GM21717 (cell line): ENCODE measurements around the gene NCOA1.
A peak's percentile ranks its signal among the peaks of the same experiment; 100 is the strongest.
"Not testable (repeated sequence)": the region's sequence is repeated elsewhere in the genome, so short reads cannot be mapped to it uniquely, and the experiment has no call there.

ENCODE experiments used
- ATAC-seq: cut with Tn5 transposase; IDR thresholded peaks from one replicate; pipeline ENCODE4 v1.9.1; 2021; ENCODE audit warnings: mild to moderate bottlenecking, moderate library complexity; ENCODE audit not compliant: unreplicated experiment

NCOA1 gene

DNA sequence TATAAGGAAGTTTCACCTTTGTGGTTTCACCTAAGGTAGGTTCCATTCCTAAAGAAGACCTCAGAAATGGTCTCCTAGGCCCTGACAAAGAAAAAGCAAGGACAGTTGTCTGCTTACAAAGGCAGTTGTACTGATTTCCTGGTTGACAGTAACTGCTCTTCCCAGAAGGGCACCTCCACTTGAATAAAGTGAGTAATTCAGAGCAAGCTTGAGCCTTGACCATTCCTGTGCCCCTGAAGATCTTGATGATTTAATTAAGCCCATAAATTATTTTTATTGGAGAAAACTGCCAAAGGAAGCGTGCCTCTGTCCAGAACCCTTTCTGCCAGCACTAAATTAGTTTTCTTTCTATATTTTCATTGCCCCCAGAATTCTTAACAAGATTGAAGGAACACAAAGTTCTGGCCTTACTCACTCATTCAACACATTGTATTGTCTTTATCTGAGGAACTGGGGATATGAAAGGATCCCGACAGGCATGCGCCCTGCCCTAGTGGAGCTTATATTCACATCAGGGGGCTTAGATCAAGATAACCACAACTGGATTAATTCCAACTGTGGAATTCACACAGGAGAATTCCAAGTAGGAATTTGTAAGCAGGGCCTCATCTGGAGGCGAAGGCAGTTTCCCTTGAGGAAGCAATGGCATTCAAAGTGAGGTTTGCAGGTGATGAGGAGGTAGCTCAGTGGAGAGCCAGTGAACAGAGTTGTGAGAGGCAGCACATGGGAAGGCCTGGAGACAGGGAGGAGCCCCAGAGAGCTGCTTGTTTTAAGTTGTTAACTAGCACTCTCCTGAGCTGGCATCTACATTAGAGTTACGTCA, 280.9 kb downstream of the NCOA1 start:
- ATAC-seq: no peak

DNA sequence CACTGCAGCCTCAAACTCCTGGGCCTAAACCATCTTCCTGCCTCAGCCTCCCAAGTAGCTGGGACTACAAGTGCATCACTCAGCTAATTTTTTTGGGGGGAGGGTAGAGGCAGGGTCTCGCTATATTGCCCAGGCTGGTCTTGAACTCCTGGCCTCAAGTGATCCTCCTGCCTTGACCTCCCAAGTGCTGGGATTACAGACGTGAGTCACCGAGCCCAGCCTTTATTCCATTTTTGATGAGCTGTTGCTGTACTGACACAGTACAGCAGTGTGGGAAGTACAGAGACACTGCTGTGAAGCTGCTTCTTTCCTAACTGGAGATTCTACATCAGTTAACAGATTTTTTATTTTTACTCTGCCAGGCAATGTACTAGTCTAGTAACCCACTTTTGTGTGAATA, 283.3 kb downstream of the NCOA1 start:
- no peak for ATAC-seq

DNA sequence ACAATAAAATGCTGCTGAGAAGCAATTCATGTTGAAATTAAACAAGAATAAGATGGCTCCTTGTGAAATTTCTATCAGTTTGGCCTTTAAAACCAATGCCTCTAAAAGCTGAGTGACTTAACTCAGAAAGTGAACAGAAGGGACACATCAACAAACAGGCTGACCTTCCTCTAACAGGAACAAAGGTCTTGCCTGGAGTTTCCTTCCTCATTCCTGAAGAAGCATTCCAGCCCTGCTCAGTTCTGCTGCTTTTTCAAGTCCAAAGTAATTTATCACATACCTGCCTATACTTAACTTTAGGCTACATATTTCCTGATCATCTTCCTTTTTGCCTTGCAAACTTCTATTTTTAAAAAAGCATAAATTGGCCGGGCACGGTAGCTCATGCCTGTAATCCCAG, 288.1 kb downstream of the NCOA1 start:
- ATAC-seq: no peak

GRCh38 chr2:24783641-24784040, 292.6 kb downstream of the NCOA1 start:
- no peak for ATAC-seq

GRCh38 chr2:24785671-24786321, 294.7 kb downstream of the NCOA1 start:
- peak; percentile 86 for ATAC-seq

GRCh38 chr2:24787532-24787931, 296.5 kb downstream of the NCOA1 start:
- no peak for ATAC-seq

- no peak for ATAC-seq
These were observed 297.8 kb downstream of the NCOA1 start for GRCh38 chr2:24788816-24789215.

GRCh38 chr2:24791452-24791851, 300.4 kb downstream of the NCOA1 start:
- ATAC-seq: no peak

GRCh38 chr2:24792542-24792873, 301.5 kb downstream of the NCOA1 start:
- ATAC-seq: no peak

DNA sequence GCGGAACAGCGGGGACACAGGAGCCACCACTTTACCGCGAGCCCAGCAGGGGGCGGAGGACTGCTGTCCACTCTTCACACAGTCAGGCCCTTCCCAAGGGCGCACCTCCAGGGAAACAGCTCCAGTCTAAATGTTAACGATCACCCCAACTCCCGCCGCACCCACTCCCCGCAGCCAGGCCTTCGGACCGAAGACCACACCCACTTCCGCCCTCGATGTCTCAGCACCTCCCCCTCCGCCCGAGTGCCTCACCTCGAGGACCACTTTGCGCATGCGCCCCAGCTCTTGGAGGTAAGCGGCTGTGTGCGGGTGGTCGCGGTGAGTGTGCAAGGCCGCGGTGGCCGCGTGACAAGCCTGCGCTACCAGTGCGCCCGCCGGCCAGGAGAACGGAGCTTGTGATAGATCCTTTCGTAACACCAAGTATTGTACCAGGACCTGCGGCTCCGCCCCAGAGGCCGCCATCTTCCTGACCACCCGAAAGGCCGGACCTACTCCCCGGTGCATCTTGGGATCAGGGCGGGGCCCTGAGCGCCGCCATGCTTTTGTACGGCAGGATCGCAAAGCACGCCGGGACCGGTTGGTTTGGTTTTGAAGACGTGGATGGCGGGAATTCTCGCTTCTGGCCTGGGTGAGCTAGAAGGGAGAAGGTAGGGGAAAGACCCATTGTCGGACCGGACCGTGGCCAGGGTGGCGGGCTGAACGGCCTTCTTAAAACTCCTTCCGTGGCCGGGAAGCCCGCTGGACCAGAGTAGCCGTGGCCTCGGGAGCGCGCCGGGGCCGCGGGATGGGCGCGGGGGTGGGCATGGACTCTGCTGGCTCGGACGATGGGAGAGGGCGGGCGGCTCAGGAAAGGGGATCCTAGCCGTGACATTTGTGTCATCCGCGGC, 302.1 kb downstream of the NCOA1 start, which contains the start of the genes CENPO and PTRHD1:
Gene CENPO, plus strand, starts transcription at position 552 of the 887 bp plus-strand sequence. CDS start 495 bp downstream, outside the sequence.
Gene PTRHD1, minus strand, starts transcription at position 518 of the 887 bp plus-strand sequence. Its CDS starts 14 bp downstream, at position 504.
- ATAC-seq: peak; percentile 82

DNA sequence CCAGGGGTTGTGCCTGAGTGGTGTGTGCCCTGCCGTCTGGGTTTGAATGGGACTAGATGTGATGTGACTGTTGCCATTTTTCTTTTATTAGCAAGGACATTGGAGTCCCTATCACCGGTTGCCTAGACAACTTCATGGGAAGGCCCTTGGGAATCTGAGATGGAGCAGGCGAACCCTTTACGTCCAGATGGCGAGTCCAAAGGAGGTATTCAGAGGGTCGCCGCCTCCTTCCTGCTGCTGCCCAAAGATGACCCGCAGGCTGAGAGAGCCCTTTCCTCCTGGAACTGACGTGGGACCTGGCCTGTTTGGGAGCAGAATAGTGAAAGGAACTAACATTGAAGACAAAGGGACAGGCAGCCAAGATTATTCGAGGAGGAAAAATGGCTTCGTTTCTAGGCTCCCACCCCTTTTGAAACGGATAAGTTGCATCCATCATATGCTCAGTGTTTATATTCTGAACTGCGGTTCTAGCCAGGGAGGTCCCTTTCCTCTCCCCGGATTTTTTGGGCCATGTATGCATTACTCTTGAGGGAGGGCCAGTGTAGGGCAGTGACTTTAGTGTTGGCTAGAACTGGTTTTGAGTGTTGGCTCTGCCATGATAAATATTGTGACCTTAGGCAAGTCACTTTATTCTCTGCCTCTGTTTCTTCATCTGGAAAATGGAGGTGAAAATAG, 302.8 kb downstream of the NCOA1 start:
- ATAC-seq: peak; percentile 4

- ATAC-seq: no peak
These were observed 306.6 kb downstream of the NCOA1 start for GRCh38 chr2:24797644-24798043.

DNA sequence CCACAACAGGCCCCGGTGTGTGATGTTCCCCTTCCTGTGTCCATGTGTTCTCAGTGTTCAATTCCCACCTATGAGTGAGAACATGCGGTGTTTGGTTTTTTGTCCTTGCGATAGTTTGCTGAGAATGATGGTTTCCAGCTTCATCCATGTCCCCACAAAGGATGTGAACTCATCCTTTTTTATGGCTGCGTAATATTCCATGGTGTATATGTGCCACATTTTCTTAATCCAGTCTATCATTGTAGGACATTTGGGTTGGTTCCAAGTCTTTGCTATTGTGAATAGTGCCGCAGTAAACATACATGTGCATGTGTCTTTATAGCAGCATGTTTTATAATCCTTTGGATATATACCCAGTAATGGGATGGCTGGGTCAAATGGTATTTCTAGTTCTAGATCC, 309.4 kb downstream of the NCOA1 start:
- not testable (repeated sequence) for ATAC-seq

DNA sequence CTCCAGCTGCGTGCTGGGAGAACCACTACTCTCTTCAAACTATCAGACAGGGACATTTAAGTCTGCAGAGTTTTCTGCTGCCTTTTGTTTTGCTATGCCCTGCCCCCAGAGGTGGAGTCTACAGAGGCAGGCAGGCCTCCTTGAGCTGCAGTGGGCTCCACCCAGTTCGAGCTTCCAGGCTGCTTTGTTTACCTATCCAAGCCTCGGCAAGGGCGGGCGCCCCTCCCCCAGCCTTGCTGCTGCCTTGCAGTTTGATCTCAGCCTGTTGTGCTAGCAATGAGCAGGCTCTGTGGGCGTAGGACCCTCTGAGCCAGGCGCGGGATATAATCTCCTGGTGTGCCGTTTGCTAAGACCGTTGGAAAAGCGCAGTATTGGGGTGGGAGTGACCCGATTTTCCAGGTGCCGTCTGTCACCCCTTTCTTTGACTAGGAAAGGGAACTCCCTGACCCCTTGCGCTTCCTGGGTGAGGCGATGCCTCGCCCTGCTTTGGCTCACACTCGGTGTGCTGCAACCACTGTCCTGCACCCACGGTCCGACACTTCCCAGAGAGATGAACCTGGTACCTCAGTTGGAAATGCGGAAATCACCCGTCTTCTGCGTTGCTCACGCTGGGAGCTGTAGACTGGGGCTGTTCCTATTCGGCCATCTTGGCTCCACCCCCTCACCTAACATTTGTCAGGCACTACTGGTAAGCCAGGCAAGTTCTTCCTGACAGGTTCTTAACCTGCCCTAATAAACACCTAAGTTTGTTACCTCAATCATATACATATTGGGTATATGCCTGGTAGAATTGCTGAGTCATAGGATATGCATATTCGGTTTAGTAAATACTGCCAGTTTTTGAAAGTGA, 315.0 kb downstream of the NCOA1 start:
- ATAC-seq: not testable (repeated sequence)

DNA sequence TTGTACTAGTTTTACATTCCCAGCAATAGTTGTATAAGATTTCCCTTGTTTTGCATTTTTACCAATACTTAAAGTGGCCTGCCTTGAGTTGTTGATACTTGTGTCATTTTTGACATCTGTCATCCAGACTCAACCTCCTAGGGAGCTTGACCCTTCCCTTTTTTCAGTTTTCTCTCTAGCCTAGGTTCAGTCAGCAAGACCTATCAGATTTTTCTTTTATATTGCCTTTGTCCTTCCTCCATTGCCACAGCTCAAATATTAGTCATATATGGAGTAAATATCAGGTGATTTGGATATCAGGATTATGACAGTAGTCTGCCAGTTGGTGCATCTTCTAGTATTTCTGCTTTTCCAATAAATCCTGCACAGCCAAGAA, 315.6 kb downstream of the NCOA1 start:
- no peak for ATAC-seq

GRCh38 chr2:24809316-24810007, 318.4 kb downstream of the NCOA1 start:
- no peak for ATAC-seq

DNA sequence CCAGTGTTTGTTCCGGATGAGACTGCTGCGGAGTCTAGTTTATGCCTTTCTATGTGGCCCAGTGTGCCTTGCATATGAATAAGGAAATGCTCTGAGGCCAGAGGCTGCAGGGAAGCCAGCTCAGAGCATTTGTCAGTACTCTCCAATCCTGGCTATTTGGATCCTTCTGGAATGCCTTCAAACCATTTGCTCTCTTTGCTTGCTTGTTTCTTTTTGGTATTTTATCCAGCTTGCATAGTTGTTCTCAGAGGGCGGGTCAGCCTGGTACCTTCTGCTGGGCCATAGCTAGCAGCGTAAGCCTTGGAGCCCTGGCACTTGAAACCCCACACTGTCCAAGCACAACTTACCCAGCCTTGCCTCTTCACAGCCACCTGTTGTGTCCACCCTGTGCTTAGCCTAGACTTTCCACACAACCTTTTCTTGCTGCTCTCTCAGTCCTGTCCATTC, 322.7 kb downstream of the NCOA1 start:
- no peak for ATAC-seq

- no peak for ATAC-seq
These were observed 323.5 kb downstream of the NCOA1 start for GRCh38 chr2:24814516-24814915.

DNA sequence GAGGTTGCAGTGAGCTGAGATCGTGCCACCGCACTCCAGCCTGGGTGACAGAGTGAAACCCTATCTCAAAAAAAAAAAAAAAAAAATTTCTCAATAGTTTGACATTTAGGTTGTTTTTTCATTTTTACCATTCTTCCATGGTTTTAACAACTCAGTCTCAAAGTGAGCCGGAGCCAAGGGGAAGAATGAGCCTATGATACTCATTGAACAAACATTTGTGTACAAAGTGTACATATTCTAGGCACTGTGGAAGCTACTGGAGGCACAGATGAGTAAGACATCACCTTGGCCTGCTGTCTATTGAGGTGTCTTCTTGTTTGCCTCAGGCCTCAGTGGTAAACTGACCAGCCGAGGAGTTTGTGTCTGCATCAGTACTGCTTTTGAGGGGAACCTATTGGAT, 324.1 kb downstream of the NCOA1 start:
- ATAC-seq: no peak
